Testis (tissue), 2 donors: ENCODE results near the gene SELENOM.

Source experiments
- CTCF ChIP-seq, 3 experiments: fragments of 450-650 bp in 2 of 3; fragments of 200-600 bp in 1 of 3; sonication (generic) in 1 of 3; IDR thresholded peaks; one replicate each; pipeline ENCODE4 v1.5.1; 2016 to 2019; ENCODE audit warnings: antibody characterized with exemption in 3 of 3, mild to moderate bottlenecking in 2 of 3, moderate library complexity in 1 of 3
- POLR2A ChIP-seq: fragments of 450-650 bp; IDR thresholded peaks from one replicate; pipeline ENCODE4 v1.6.1; 2017; ENCODE audit warnings: antibody characterized with exemption, mild to moderate bottlenecking, moderate library complexity

DNA sequence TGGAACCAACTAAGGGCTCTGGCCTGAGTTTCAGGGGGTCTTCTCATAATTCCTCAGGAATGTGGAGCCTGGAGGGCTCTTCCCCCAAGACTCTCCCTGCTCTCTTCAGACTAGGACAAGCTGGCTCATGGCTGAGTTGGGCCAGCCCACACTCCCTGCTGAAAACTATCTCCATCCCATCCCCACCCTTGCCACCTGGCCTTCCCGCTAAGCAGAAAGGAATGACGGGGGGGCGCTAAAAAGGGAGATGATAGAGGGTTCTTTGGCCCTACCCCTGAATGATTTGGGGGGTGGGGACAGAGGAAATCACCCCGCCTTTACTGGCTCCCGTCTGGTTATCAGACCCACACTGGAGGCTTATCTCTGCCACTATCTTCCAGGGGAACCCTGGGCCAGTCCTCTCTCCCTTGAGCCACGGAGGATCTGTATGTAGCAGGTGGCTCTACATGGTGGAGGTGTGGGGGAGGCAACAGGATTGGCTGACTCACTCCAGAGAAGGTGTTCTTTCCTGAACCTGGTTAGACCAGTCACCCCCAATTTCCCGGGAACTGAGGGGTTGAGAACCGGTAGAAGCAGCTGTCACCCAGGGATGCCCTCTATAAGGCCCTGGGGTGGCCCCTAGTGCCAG lies 20.6 kb downstream of the SELENOM start:
- no peak for TF ChIP-seq CTCF (IDR thresholded peaks at IDR 0.05)
- no peak for TF ChIP-seq POLR2A
